AG08396 (cell line): ENCODE measurements around the gene TTLL7.
"Not testable (repeated sequence)": the region's sequence is repeated elsewhere in the genome, so short reads cannot be mapped to it uniquely, and the experiment has no call there.

ENCODE experiments used
- DNase-seq: peaks from one replicate; pipeline ENCODE4 v3.0.0; 2012; ENCODE audit warnings: low spot score, mixed read lengths

Gene TTLL7

GRCh38 chr1:83996621-83997020 lies 2.3 kb downstream of the TTLL7 start:
- DNase-seq = peak; percentile 71

GRCh38 chr1:83996191-83996590 lies 2.7 kb downstream of the TTLL7 start:
- peak; percentile 5 for DNase-seq

DNA sequence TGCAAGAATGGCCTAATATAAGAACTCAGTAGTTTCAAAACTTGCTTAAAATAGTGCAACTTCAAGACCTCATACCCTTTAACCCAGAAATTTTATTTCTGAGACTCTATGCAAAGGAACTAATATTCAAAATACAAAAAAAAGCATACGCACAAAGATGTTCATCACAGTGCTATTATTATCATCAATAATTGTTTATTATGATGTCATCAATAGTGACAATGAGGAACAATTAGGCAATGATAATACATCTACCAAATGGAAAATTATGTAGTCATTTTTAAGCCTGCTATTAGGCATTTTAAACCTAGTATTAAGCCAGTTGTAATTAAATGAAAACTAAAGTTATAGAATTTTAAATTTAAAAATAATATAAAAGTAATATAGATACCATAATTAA lies 3.3 kb downstream of the TTLL7 start:
- no peak for DNase-seq

DNA sequence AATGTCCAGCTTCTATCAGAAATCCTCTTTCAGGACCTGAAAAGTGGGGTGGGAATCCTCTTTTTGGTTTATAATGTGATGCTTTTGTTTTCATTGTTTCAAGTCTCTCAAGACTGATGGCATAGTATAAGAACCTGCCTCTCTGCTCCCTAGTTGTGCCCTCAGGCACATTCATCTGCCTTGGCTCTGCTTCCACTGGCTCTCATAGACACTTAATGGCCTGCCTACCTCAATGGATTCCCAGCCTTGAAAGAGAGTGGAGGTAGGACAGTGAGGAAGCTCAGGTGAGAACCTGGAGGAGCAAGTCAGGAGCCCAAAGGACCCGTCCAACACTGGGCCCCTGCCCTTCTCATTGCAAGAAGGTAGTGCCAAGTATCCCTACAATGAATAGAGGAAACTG lies 4.8 kb downstream of the TTLL7 start:
- DNase-seq = no peak

GRCh38 chr1:83990734-83991133 lies 8.2 kb downstream of the TTLL7 start:
- DNase-seq = no peak

GRCh38 chr1:83985048-83985447 lies 13.9 kb downstream of the TTLL7 start:
- no peak for DNase-seq

DNA sequence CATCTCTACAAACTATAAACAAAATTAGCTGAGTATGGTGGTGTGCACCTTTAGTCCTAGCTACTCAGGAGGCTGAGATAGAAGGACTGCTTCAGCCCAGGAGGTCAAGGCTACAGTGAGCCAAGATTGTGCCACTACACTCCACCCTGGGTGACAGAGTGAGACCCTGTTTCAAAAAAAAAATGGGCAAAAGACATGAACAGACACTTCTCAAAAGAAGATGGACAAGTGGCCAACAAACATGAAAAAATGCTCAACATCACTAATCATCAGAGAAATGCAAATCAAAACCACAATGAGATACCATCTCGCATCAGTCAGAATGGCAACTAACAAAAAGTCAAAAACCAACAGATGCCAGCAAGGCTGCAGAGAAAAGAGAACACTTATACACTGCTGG lies 15.0 kb downstream of the TTLL7 start:
- DNase-seq = not testable (repeated sequence)

GRCh38 chr1:83978056-83978455 lies 20.9 kb downstream of the TTLL7 start:
- no peak for DNase-seq

- no peak for DNase-seq
These were observed 22.0 kb downstream of the TTLL7 start for GRCh38 chr1:83976920-83977319.

DNA sequence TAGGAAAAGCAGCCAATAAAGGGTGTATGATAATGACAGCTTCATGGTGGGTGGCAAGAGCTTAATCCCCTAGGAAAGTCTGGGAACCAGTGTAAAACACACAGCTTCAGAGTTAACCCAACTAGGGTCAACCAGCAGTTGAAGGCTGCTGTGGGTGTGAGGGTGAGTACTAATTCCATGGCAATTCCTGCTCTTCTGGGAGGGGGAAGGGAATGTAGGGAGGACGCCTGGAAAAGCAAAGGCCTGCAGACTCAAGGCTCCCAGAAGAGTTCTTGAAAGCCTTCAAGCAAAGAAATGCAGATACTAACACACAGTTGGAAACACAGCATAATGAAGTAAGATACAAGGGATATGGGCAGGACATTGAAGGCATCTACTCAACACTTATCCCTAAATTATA lies 28.1 kb downstream of the TTLL7 start:
- DNase-seq = no peak

DNA sequence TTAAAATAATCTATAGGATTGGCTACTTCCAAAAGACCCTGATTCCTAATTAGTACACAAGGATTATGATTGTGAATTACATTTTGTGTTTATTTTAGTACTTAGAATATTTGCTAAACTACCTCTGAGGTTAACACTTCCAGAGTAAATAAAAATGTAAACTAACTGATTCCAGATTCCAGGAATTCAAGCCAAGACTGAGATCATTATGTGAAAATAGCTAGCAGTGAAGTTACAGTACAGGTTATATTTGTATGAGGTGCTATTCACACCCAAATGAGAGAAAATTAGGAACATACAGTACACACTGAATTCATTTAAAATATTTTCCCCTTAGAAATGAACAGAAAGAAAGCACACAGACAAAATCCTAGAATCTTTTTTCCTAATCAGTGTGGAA lies 28.8 kb downstream of the TTLL7 start:
- DNase-seq = no peak

DNA sequence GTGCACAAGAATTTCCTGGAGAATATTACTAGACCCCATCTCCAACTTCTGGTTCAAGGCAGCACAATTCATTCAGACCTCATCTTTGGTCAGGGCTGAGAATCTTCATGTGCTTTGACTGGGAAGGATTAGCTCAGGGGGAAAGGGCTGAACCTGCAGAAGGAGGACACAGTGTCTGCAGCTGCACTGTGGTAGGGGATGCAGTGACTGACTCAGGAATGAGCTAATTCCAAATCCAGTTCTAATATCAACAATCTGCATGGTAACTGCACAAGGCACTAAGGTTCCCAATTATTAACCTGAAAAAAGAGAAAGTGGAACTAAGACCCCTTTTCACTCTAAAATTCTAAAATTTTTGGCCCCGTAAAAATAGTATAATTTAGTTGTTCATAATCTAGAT lies 31.6 kb downstream of the TTLL7 start:
- peak; percentile 25 for DNase-seq

- DNase-seq = no peak
These were observed 34.8 kb downstream of the TTLL7 start for GRCh38 chr1:83964153-83964552.

- DNase-seq = no peak
These were observed 37.2 kb downstream of the TTLL7 start for GRCh38 chr1:83961571-83962295.

GRCh38 chr1:83960669-83961277 lies 38.2 kb downstream of the TTLL7 start:
- DNase-seq = no peak

DNA sequence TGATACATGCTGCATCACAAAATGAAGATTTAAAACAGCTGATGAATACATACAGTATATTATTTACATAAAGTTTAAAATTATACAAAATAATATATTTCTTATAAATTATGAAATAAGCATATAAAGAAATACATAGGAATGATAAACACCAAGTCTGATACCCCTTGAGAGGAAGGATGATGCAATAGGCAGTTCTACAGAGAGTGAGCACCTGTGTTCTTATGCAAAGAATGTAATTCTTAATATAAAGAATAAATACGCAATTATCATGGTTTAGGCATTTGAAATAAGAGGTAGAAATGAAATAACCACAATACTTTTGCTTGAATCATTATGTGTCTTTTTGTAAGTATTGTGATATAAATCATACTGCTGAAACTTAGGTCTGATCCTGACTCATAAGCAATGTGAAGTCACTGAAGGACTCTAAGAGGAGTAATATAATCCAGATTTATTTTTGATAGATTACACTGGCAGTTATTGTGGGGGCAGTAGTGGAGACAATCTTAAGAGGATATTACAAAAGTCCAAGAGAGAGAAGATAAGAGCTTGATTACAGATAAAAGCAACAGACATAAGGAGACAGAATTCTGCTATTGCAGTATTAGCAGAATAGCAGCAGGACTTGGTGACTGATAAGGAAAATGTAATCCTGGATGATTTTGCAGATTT lies 39.0 kb downstream of the TTLL7 start:
- DNase-seq = no peak

DNA sequence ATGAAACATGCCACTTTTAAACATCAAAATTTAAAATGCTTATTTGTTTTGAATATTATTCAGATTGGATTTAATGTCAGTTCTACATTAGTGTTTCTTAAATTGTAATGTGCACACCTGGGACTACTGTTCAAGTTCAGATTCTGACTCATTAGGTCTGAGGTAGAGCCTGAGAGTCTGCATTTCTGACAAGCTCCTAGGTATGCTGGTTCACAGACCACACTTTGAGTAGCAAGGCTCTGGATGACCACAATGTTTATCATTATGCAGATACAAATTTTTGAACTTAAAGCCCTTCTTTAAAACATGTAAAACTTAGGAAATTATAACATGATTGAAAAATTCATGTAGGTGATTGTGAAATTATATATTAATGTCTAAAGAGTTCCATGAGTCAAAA lies 40.2 kb downstream of the TTLL7 start:
- no peak for DNase-seq

GRCh38 chr1:83954166-83954823 lies 44.6 kb downstream of the TTLL7 start:
- DNase-seq = no peak

DNA sequence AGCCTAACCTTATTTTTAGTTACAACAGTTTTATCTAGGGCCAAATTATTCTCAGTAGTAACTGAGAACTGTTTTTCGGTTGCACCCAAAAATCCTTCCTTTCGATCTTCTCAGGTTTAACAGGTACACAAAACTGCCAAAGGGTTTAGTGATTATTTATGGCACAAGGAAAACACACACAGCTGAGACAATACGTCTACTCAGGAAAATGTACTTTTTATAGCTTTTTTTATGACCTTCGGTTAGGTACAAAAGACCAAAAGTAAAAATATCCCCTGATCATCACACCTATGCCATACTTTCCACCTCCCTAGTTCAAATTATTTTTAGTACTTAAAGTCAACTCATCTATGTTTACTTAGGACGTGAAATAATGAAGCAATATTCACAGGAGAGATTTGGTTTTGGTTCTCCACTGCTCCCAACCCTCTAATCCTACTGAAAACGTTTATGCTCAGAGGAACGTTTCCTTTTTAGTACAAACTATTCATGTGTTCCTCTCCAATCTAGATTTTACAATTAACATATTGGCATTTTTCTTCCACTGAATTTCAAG lies 48.7 kb downstream of the TTLL7 start:
- no peak for DNase-seq

DNA sequence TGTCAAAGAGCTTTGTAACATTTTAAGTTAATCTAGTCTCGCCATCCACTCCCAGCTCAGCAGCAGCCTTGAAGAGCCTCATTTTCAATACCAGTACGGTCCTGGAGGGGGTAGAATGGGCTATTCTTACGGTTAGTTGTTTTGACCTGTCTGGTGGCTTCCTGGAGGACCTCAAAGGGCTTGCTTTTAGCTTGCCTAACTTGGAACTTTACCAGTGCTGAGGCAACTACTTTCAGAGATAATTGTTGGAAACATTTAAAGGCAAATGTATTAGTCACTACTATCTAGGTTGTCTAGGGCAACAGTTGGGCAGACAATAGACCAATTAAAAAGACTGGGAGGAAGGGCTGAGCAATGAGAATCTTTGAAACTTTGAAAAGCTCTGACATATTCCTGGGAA lies 56.0 kb downstream of the TTLL7 start:
- DNase-seq = no peak

DNA sequence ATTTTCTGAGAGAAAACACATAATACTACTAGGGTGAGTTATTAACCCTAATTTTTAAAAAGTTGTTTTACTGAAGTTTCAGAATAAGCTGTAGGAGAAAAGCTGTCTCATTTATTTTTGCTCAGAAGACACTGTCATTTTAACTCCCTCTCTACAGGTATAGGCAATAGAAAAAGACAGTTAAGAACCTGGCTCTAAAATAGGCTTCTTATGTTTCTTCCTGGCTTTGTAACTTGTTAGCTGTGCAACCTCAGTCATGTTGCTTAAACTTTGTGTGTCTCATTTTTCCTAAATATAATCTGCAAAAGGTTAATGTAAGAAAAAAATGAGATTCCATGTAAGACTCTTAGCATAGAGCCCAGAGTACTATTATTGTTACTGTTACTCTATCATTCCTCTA lies 64.4 kb downstream of the TTLL7 start:
- DNase-seq = no peak

- no peak for DNase-seq
These were observed 66.2 kb downstream of the TTLL7 start for GRCh38 chr1:83932693-83933092.

GRCh38 chr1:83932281-83932680 lies 66.7 kb downstream of the TTLL7 start:
- no peak for DNase-seq
